Measurements from ENCODE around the gene SETBP1.

DNA sequence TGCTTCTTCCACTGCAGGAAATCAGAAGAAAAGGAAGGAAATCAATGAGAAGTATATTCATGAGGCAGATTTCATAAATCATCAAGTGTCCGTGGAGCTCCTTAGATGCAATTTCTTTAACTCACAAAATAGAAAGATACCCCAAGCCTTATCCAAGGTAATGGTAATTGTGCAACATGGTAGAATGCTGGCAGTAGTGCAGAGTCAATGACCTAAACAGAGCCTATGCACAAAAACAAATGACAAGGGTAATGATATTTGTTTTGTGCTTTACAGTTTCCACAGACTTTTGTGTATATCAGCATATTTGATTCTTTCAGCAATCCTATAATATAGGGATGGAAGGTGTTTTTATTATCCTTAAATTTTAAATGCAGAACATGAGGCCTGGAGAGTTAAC, 102.7 kb downstream of the SETBP1 start:
- TF ChIP-seq, protein P1, sequence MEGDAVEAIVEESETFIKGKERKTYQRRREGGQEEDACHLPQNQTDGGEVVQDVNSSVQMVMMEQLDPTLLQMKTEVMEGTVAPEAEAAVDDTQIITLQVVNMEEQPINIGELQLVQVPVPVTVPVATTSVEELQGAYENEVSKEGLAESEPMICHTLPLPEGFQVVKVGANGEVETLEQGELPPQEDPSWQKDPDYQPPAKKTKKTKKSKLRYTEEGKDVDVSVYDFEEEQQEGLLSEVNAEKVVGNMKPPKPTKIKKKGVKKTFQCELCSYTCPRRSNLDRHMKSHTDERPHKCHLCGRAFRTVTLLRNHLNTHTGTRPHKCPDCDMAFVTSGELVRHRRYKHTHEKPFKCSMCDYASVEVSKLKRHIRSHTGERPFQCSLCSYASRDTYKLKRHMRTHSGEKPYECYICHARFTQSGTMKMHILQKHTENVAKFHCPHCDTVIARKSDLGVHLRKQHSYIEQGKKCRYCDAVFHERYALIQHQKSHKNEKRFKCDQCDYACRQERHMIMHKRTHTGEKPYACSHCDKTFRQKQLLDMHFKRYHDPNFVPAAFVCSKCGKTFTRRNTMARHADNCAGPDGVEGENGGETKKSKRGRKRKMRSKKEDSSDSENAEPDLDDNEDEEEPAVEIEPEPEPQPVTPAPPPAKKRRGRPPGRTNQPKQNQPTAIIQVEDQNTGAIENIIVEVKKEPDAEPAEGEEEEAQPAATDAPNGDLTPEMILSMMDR (IDR thresholded peaks at IDR 0.05) = no peak
- no peak for TF ChIP-seq POLR2A (IDR thresholded peaks at IDR 0.05)
